GM21423 (cell line): ENCODE measurements around the gene CDX2.
"Not testable (repeated sequence)": the region's sequence is repeated elsewhere in the genome, so short reads cannot be mapped to it uniquely, and the experiment has no call there.

Source experiments
- ATAC-seq: cut with Tn5 transposase; IDR thresholded peaks from one replicate; pipeline ENCODE4 v1.9.1; 2021; ENCODE audit warnings: mild to moderate bottlenecking, moderate library complexity; ENCODE audit not compliant: unreplicated experiment

The CDX2 gene

GRCh38 chr13:27965740-27966640 is 3.1 kb downstream of the CDX2 start:
- ATAC-seq, result no peak

- ATAC-seq, result no peak
These were observed 3.8 kb downstream of the CDX2 start for GRCh38 chr13:27965343-27965739.

GRCh38 chr13:27964741-27965323 is 4.3 kb downstream of the CDX2 start:
- no peak for ATAC-seq

- not testable (repeated sequence) for ATAC-seq
These were observed 4.9 kb downstream of the CDX2 start for GRCh38 chr13:27964206-27964605.

- no peak for ATAC-seq
These were observed 5.6 kb downstream of the CDX2 start for GRCh38 chr13:27963491-27963890.

GRCh38 chr13:27962982-27963381 is 6.1 kb downstream of the CDX2 start:
- ATAC-seq, result no peak

- ATAC-seq, result no peak
These were observed 6.8 kb downstream of the CDX2 start for GRCh38 chr13:27962128-27962841.

GRCh38 chr13:27961227-27962085 is 7.7 kb downstream of the CDX2 start:
- no peak for ATAC-seq

- no peak for ATAC-seq
These were observed 8.5 kb downstream of the CDX2 start for GRCh38 chr13:27960362-27961226.

GRCh38 chr13:27959976-27960361 is 9.1 kb downstream of the CDX2 start:
- no peak for ATAC-seq

- ATAC-seq, result no peak
These were observed 12.4 kb downstream of the CDX2 start for GRCh38 chr13:27956576-27957300.

- no peak for ATAC-seq
These were observed 14.0 kb downstream of the CDX2 start for GRCh38 chr13:27955014-27955591.

GRCh38 chr13:27954406-27954851 is 14.7 kb downstream of the CDX2 start:
- ATAC-seq, result no peak

- ATAC-seq, result peak; percentile 90
These were observed 15.3 kb downstream of the CDX2 start for GRCh38 chr13:27953676-27954405.

- ATAC-seq, result no peak
These were observed 16.0 kb downstream of the CDX2 start for GRCh38 chr13:27952876-27953675.

- no peak for ATAC-seq
These were observed 26.1 kb downstream of the CDX2 start for GRCh38 chr13:27942972-27943371.

- ATAC-seq, result no peak
These were observed 35.4 kb downstream of the CDX2 start for GRCh38 chr13:27933580-27934328.
